HG03108 (cell line): Measurements from ENCODE around the gene CEMP1.

ENCODE experiments used
- ATAC-seq: cut with Tn5 transposase; IDR thresholded peaks from one replicate; pipeline ENCODE4 v1.9.1; 2021; ENCODE audit warnings: moderate library complexity; ENCODE audit not compliant: unreplicated experiment

CEMP1 gene

GRCh38 chr16:2487517-2487842 lies 43.7 kb downstream of the CEMP1 start:
- no peak for ATAC-seq

GRCh38 chr16:2486645-2487516 lies 44.3 kb downstream of the CEMP1 start:
- ATAC-seq = peak; percentile 82

- ATAC-seq = no peak
These were observed 45.2 kb downstream of the CEMP1 start for GRCh38 chr16:2485811-2486507.

- ATAC-seq = no peak
These were observed 46.2 kb downstream of the CEMP1 start for GRCh38 chr16:2484898-2485508.

- ATAC-seq = no peak
These were observed 47.0 kb downstream of the CEMP1 start for GRCh38 chr16:2483939-2484897.

- no peak for ATAC-seq
These were observed 48.3 kb downstream of the CEMP1 start for GRCh38 chr16:2482708-2483534.

- ATAC-seq = no peak
These were observed 49.0 kb downstream of the CEMP1 start for GRCh38 chr16:2482249-2482648.

- no peak for ATAC-seq
These were observed 49.5 kb downstream of the CEMP1 start for GRCh38 chr16:2481676-2482075.

GRCh38 chr16:2480948-2481347 lies 50.3 kb downstream of the CEMP1 start:
- no peak for ATAC-seq
